Stimulated activated naive CD4-positive, alpha-beta T cell treated with Interleukin-2 at 50 U/mL for 16 hours (primary cell): Measurements from ENCODE around the gene TSPOAP1.

Experiments
- DNase-seq: peaks from one replicate; lab custom pipeline; 2025; lab: John Stamatoyannopoulos, UW

The TSPOAP1 gene

DNA sequence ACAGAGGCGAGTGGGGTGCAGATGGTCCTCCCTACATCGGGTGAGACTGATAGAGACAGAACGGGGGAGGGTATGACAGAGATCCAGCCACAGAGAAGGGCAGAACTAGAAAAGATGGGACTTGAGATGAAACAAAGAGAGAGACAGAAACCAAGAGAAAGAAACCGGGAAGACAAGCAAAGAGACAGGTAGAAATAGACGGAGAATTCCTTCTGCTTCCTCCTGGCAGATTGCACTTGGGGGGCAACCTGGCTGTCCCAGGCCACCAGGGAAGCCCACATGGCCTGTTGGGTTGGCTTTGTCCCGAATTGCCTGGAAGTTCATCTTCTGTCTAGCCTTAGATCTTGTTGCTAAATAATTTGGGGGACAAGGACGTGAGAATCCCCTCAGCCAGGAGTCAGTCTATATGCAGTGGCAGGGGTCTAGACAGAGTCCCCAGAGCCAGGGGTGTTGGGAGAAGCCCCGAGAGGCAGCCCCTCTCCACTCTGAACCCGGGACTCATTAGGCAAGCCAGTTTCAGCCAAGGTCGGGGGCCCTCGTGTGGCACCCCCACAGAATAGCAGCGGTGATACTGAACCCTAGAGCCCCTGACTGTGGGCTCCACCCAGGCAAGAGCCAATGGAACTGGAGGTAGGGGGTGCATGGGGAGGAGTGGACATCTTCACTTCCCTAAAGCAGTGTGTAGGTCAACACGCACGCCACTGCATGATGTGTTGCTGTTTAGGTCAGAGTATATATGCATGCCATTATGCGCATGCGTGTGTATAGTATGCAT lies 627 bp upstream of the TSPOAP1 start:
- DNase-seq = peak; percentile 78

DNA sequence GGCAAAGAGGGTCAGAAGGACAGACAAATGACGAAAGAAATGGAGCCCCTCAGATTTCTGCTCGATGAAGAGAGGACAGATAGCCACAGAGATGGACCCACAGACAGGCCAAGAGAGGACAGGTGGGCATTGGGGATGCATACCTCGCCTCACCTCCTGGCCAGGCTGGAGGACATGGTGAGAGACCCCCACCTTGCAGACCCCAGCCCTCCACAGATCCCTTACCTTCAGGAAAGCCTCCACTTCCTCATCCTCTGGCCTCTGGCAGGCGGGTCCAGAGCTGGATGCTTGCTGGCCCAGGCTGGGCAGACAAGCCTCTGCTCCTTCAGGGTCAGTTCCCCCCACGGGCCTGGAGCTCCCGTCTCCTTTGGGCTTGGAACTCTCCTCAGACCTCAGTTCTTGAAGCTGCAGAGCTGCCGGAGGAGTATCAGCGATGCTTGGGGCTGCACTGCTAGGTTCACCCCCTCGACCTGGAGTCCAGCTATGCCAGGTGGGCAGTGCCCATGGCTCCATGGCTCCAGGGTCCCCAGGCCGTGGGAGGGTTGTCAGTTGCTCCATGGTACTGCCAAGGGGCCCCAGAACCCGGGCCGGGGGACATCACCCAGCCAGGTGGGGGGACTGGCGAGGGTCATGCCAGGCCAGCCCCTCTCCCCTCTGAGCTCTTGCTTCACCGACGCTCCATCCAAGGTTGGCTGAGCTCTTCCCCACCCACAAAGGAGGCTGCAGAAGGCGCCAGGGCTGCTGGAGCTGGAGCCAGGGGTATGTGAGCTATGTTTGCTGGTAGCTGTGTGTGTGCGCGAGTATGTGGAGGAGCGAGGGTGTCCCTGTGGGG lies 1.0 kb downstream of the TSPOAP1 start:
- no peak for DNase-seq

DNA sequence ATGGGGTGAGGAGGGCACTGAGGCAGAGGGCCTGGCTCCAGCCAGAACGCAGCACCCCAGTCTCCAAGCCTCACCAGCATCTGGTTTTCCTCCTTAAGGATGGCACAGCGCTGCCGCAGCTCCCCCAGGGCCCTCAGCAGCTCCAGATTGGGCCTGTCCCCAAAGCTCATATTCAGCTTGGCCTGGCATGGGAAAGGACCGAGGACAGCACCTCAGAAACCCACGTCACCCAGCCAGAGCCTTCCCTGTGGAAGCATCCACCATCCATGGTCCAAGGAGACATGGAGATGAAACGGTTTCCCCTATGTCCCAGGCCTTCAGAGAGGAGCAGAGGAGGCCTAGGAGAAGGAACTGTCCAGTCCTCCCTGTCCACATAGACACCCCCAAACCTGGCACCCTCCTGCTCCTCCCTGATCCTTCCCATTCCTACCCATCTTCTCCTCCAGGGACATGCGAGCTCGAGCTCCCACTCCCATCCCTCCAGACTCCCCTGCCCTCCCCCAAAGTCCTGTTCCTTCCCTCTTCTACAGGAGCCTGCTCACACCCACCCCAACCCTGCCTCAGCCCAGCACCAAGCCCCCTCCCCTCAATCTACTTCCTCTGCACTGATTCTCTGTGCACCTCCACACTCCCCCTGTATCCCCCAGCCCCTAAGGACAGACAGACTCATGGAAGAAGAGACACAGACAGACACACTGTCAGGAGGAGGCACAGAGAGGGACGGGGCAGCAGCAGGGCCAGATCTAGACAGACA lies 1.8 kb downstream of the TSPOAP1 start:
- no peak for DNase-seq

DNA sequence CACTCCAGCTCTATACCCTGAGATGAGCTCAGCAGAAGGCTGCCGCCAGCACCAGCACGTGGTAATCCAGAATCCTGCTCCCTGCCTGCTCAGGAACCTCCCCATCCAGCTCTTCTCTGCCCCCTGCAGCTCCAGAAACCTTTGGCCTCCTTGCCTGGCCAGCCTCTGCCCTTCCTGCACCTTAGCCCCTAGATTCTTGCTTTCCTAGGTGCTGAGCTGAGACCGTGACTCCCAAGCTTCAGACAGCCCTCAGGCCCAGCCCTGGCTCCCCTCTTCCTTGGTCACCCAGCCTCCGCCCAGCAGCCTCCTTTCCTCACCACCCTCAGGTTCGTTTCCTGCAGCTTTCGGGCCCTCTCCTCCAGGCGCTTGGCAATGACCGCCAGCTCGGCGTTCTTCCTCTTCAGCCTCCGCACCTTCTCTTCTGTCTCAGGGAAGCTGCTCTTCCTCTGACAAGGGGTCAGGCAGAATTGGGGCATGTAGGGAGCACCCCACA lies 2.6 kb downstream of the TSPOAP1 start:
- no peak for DNase-seq

DNA sequence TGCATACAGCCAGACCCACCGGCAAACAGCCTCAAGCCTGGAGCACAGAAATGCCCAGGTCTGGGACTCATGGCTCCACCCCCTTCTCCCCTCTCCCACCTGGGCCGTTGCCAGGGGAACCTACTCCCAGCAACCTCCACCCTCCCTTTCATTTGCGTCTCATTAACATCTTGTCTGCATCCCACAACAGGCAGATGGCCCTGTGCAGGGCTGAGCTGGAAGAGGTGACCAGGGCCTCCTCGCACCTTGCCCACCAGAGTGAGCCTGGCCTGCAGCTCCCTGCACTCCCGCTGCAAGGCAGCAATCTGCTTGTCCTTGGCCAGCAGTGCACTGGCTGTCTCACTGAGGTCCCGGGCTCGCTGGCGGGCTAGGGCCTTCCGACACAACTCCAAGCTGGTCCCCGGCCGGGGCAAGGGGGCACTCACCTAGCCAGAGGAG lies 3.3 kb downstream of the TSPOAP1 start:
- no peak for DNase-seq

DNA sequence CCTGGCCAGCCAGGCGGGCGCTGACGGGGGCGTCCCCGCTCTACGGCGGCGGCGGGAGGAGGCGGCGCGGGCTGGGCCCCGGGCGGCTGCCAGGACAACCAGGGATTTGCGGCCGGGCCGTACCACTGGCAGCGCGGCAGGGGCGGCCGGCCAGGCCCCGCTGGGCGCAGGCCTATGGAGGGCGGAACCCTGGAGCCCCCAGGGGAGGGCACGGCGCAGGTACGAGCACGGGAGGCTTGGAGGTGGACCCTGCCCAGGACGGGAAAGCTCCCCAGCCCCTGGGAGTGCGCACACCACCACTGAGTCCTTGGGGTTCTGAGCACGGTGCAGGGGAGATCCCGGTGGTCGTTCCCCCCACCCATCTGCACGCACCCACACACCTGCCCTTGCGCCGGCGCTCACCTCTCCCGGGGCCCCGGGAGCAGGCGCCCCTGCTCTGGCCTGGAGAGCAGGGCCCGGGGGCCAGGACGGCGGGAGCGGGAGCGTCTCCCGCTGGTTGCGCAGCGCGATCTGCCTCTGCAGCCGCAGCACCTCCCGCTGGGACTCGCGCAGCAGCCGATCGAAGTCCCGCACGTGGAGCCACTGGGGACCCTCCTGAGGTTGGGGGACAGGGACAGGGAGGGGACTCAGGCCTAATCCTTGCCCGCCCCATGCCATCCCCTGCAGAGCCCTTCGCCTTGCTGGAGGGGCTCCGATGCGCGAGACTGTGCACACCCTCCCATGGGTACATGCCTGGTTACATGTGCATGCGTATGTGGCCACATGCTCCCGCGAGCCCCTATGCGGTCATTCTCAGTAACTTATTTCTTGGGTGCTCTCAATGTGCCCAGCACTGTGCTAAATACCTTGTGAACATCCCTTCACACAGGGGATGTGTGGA lies 3.9 kb downstream of the TSPOAP1 start:
- DNase-seq = no peak

DNA sequence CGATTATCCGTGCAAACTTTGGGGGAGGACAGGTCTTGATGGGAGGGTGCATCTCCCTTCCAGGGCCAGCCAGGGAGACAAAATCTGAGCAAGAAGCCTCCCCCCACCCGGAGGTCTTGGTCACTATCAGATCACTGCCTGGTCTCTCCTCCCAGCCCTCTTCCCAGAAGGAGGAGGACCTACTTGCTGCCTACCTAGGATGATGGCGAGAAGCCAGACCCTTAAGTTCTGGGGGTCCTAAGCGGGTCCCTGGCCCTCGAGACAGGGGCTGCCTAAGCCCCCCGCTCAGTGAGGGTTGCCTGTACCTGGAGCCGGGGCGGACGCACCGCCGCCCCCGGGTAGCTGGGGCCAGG lies 4.6 kb downstream of the TSPOAP1 start:
- DNase-seq = no peak

DNA sequence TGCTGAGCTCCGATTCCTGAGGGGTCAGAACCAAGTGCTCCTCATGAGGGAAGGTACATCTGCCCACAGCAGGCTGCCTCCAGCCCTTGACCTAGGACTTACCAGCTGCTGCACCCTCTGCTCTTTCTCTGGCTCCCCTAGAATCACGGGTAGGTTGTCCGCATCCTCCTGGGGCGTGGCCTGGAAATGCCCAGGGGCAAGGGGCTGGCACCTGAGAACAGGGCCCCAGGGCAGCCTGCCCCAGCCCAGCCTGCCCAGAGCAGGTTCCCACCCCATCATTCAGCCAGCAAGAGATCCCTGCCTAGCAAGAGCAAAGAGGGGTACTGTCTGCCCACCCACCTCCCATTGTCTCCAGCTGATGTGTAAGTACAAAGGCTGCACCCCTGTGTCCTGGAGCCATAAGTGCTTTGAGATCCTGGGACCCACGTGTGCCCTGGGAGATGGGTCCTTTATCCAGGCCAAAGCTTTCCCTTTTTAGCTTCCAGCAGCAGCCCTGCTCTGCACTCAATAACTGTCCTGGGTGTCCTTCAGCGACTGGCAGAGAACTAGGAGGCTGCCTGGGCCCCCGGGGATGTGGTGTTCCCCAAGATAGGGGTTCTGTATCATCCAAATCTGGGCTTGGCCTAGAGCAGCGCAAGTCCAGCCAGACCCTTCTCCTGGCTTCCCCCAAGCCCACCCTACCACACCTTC lies 5.1 kb downstream of the TSPOAP1 start:
- DNase-seq = no peak

DNA sequence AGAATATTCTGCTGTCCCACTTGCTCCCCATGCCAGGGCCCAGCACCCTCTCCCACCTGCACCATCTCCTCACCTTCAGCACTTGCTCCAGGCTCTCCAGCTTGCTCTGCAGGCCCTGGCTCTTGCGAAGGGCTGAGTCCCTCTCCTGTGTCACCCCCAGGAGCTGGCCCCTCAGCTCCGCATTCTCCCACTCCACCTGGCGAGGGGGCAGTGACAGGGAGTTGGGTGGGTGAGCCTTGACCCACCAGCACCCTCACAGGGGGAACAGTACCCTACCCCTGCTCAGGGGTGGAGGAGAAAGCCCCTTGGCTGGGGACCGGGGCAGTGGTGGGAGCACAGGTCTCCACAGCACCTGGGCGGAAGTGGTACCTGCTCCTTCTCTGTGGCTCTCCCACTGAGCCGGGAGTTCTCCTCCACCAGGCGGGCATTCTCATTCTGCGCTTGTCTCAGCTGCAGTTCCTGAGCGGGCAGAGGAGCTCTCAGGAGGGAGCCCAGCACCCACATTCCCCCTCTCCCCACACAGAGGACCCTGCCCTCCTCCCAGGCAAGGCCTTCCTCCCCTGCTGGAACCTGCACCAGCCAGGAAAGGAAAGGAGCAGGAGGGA lies 5.9 kb downstream of the TSPOAP1 start:
- no peak for DNase-seq

DNA sequence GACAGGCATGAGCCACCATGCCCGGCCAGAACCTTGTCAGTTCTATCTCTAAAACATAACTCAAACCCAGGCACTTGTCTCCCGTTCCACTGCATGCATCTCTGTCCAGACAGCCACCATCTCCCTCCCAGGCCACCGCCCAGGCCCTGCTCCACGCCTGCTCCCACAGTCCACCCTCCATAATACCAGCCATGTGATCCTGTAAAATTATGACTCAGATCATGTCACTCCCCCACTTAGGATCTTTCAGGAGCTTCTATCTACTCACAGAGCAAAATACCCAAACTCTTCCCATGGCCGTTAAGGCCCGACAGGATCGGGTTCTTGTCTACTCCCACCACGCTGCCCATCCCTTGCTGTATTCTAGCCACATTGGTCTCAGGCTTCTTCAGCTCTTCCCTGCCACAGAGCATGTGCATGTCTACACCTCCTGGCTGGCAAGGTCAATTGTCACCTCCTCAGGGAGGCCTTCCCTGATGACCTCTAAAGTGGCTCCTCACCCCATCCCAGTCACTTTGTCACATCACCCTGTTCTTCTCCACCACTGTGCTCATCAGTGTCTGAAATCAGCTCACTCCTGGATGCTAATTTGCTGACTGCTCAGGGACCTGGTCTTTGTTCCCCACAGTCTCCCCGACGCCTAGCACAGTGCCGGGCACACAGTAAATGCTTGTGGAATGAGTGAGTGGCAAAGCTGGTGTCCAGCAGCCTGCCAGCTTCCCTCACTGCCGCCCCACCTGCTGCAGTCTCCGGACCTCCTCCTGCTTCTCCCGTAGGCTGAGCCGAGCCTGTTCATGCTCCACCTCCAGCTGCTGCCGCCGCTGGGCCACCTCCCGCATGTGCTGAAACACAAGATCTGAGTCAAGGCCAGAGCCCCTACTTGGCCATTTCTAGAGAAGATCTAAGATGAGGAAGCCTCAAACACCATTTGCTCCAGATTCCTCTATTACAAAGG lies 6.7 kb downstream of the TSPOAP1 start:
- DNase-seq = no peak

DNA sequence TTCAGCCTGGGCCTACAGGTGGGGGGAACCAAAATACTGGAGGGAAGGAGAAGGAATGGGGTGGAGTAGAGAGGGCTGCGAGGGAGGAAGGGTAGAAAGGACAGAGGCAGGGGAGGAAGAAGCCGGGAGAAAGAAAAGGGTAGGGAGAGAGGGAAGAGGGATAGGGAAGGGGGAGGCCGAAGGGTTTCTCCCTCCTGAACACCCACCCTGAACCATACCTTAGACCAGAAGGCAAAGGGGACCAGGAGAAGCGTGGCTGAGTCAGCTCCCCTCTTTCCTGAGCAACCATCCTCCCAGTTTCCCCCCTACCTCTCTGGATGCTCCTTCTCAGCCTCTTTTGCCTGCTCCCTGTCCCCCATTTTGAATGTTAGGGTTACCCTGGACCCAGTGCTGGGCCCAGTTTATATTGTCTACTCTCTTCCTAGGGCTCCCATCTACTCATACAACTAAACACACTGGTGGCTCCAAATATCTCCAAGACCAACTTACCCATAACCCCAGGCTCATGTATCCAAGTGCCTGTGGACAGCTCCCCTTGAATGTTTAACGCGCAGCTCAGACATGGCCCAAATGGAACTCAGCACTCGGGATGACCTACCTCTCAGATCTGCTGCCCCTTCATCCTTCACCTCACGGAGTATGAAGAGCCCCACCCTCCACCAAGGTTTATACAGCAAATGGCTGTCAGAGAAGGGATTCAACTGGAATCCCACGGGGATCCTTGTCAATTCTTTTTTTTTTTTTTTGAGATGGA lies 7.8 kb downstream of the TSPOAP1 start:
- DNase-seq = no peak

DNA sequence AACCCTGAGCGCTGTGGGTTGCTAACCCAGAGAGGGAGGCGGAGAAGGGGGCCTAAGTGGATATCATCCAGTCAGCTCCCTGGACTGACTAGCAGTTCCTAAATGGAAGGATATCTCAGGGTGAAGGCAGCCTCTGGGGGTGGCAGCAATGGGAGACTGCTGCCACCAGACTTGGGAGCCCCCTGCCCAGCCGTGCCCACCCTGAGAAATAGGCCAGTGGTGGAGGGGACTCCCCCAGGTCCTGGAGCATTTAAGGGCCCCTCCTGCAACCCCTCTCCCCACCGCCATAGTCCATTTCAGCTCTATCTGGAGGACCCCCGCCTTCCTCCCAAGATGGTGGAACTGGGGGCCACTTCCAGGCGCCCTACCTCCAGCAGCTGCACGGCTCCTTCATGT lies 8.4 kb downstream of the TSPOAP1 start:
- no peak for DNase-seq

DNA sequence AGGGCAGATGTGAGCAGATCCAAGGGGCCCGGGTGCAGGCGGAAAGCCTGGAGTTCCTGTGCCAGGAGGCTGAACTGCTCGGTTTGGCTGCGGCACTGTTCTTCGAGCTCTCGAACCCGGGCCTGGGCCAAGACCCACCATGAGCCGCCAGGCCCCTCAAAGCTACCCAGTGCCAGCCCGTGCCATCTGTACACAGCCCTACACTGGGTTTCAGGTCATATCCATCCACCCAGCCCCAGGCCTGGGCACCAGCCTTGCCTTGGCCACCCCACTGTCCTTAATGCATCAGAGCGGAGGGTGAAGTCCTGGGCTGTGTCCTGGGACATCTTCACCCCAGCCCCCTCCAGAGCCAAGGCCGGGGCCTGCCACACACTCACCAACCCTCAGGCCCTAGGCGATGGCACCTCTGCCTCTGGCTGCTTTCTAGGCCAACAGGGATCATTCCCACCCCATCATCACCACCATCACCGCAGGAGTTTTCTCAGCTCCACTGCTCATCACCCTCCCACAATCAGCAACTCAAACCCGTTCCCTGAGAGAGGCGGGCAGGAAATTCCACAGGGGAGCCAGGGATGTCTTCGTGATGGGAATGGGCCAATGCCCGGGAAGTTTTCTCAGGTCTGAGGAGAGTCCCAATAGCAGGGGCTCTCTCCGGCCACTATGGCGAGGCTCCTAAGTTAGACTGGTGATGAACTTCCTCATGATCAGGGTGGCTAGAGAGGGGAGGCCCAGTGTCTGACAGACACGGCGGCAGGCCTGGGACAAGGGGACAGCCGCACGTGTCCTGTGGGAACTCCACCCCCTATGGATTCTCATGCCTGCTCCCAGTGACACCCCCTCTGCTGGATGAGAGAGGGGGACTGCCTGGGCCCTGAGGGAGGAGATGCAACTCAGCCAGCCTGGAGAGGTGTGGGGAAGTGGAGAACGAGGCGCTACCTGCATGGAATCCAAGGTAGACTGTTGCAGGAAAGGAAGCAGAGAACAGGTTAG lies 9.1 kb downstream of the TSPOAP1 start:
- no peak for DNase-seq

DNA sequence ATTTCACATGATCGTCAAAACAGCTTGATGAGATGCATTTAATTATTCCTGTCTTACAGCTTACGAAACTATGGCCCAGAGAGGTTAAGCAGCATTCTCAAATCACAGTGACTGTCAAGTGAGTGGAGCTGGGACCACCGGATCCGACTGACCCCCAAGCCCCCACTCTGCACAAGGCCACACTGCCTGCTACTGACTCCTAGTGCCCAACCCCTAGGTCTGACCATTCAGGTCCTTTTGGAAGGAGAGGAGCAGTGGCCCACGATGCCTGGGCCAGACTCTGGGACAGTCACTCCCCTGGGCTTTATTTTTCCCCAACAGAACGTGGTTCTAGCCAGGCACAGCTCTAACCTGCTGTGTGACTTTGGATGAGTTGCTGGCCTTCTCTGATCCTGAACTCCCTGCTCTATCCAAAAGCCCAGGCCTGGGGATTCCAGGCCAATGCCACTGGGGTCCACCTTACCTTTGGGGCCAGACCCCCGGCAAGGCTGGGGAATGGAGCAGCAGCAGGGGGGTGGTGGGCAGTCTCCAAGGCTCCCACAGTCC lies 9.9 kb downstream of the TSPOAP1 start:
- DNase-seq = no peak

DNA sequence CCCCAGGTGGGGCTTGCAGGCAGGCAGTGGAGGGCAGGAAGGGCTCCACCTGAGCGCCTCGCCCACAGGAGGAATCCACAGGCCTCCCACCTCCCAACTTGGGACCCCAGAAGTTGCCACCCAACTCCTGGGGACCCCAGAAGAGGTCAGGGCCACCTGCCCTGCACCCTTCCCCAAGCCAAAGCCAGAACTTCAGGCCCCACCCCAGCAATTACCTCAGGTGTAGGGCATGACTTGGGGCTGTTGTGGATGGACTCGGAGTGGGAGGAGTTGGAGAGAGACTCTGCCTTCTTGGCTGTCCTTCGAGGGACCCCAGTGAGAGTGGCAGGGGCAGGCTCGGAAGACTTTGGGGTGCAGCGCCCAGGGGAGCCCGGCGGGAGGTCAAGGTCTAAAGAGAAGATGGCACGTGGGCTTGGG lies 10.5 kb downstream of the TSPOAP1 start:
- DNase-seq = no peak

DNA sequence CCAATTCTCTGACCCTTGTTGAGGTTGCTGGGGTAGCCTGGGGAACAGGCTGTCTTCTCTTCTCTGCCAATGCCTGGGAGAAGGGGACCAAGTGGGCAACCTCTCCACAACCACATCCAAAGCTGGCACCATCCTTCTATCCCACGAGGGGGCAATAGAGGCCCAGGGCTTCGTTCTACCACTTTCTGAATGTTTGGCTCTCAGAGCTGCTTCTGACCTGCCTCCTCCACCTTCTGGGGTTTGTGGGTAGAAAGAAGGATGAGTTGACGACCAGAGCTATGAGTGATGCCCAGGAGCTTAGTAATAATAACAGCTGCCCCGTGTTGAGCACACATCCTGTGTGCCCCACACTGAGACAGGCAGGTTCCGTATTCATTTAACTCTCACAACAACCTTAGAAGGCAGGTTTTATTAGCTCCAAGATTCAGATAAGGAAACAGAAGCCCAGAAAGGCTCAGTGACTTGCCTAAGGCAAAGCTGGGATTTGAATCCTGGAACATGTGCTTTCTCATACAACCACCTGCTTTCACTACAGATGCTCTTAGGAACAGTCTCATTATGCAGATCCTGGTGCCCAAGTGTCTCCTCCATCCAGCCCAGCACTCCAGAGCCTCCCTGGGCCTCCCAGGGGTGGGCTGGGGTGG lies 11.1 kb downstream of the TSPOAP1 start:
- DNase-seq = peak; percentile 76
